Hepatocyte (in vitro differentiated cells): ENCODE data around the gene GLUL.

Source experiments
- CTCF ChIP-seq: fragments of 200-600 bp; sonication (generic); IDR thresholded peaks from 2 replicates; pipeline ENCODE4 v1.5.1; 2016; ENCODE audit warnings: antibody characterized with exemption, mild to moderate bottlenecking; ENCODE audit not compliant: poor library complexity
- EZH2 ChIP-seq: fragments of 200-600 bp; sonication (generic); IDR thresholded peaks from 2 replicates; pipeline ENCODE4 v1.6.1; 2016; ENCODE audit warnings: antibody characterized with exemption, mild to moderate bottlenecking, borderline replicate concordance

DNA sequence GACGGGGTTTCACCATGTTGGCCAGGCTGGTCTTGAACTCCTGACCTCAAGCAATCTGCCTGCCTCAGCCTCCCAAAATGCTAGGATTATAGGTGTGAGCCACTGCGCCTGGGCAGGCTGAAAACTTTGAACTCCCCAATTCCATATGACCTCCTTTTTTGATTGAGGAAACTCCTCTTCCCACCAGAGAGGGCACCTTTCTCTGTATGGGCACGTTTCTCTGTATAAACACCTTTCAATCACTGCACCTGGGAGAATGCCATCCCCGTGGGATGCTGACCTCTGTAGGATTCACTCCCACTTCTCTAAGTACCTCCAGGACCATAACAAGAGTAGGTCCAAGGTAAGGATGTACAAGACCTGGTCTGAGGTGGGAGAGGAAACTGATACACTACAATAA lies 18.5 kb upstream of the GLUL start:
- TF ChIP-seq CTCF (no peak), EZH2 (no peak)
